HL-60 (cell line): Measurements from ENCODE around the gene COLEC11.

Experiments used
- DNase-seq, 2 experiments: peaks; one replicate each; pipeline ENCODE4 v3.0.0-alpha.2; 2010 to 2020; ENCODE audit warnings: low read depth in 1 of 2, low spot score in 1 of 2
- H3K27ac ChIP-seq: fragments of 250-450 bp; sonication (Bioruptor Pico); replicated peaks from 2 replicates; pipeline ENCODE4 v1.5.1; 2020; ENCODE audit warnings: mild to moderate bottlenecking, moderate library complexity
- H3K27me3 ChIP-seq: fragments of 250-450 bp; sonication (Bioruptor Pico); 2 replicates; pipeline ENCODE4 v1.5.1; 2021; ENCODE audit warnings: mild to moderate bottlenecking, moderate library complexity; ENCODE audit not compliant: insufficient read depth, poor library complexity, severe bottlenecking
- H3K4me3 ChIP-seq: replicated peaks from 2 replicates; pipeline ENCODE4 v1.5.1; 2011; ENCODE audit warnings: mild to moderate bottlenecking, control low read depth, low read length; ENCODE audit not compliant: insufficient read depth
- CTCF ChIP-seq: IDR thresholded peaks from one replicate; pipeline ENCODE4 v1.5.1; 2011; ENCODE audit warnings: low read length, control low read depth, inconsistent platforms; ENCODE audit not compliant: insufficient read depth
- GABPA ChIP-seq: IDR thresholded peaks from 2 replicates; pipeline ENCODE4 v1.6.1; 2012; ENCODE audit warnings: low read depth
- POLR2AphosphoS5 ChIP-seq: IDR thresholded peaks from 2 replicates; pipeline ENCODE4 v1.6.1; 2012; ENCODE audit warnings: low read depth
- SPI1 ChIP-seq: IDR thresholded peaks from 2 replicates; pipeline ENCODE4 v1.6.1; 2012; ENCODE audit warnings: low read depth, mild to moderate bottlenecking, borderline replicate concordance
- TF ChIP-seq, protein P1 (sequence below): IDR thresholded peaks from 2 replicates; pipeline ENCODE4 v1.6.1; 2012; ENCODE audit warnings: low read depth; ENCODE audit not compliant: insufficient replicate concordance

The COLEC11 gene

GRCh38 chr2:3584608-3585260, 10.2 kb upstream of the COLEC11 start:
- no peak overlapping the region for H3K4me3 ChIP-seq
- no peak overlapping the region for H3K27ac ChIP-seq
- no peak for DNase-seq
- TF ChIP-seq SPI1 (no peak), POLR2AphosphoS5 (no peak), GABPA (no peak), CTCF (no peak)
- TF ChIP-seq, protein P1, sequence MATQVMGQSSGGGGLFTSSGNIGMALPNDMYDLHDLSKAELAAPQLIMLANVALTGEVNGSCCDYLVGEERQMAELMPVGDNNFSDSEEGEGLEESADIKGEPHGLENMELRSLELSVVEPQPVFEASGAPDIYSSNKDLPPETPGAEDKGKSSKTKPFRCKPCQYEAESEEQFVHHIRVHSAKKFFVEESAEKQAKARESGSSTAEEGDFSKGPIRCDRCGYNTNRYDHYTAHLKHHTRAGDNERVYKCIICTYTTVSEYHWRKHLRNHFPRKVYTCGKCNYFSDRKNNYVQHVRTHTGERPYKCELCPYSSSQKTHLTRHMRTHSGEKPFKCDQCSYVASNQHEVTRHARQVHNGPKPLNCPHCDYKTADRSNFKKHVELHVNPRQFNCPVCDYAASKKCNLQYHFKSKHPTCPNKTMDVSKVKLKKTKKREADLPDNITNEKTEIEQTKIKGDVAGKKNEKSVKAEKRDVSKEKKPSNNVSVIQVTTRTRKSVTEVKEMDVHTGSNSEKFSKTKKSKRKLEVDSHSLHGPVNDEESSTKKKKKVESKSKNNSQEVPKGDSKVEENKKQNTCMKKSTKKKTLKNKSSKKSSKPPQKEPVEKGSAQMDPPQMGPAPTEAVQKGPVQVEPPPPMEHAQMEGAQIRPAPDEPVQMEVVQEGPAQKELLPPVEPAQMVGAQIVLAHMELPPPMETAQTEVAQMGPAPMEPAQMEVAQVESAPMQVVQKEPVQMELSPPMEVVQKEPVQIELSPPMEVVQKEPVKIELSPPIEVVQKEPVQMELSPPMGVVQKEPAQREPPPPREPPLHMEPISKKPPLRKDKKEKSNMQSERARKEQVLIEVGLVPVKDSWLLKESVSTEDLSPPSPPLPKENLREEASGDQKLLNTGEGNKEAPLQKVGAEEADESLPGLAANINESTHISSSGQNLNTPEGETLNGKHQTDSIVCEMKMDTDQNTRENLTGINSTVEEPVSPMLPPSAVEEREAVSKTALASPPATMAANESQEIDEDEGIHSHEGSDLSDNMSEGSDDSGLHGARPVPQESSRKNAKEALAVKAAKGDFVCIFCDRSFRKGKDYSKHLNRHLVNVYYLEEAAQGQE = no peak
- no peaks in the 10 kb centered on the region for H3K27me3 ChIP-seq

DNA sequence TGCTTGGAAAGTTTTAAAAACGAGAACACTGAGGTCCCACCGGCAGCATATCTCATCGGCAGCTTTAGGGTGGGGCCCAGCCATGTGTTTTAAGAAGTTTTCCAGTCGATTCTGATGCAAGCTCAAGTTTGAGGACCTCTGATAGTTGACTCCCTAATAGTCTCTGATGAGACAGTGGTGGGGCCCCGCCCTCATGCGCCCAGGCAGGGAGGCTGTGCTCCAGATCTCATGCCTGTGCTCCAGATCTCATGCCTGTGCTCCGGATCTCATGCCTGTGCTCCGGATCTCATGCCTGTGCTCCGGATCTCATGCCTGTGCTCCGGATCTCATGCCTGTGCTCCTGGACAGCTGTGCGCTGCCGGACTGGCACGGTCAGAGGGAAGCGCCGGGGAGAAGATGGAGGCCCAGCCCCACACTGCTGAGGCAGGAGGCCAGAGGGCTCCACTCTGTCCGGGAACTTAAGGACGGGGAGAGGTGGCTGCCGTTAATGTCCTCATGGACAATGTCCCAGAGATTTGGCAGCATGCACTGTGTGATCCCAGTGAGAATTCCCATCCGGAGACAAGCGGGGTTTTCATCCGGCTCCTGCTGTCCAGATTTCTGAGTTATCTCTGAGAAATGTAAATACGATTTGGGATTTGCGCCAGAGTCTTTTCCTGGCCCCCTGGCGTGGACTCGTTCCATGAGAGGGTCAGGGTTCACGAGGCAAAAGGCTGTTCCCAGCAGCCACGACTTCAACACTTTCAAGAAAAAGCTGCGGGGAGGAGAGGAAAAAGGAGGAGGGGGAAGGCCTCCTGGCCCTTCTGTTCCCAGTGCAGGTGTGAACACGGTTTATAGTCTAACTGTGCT, 9.4 kb upstream of the COLEC11 start:
- DNase-seq = no peak
- no peak overlapping the region for H3K27ac ChIP-seq
- H3K27me3 ChIP-seq = no peaks in the 10 kb centered on the region
- no peak for TF ChIP-seq POLR2AphosphoS5
- TF ChIP-seq, protein P1 = no peak
- no peak for TF ChIP-seq CTCF
- TF ChIP-seq GABPA = no peak
- no peak overlapping the region for H3K4me3 ChIP-seq

DNA sequence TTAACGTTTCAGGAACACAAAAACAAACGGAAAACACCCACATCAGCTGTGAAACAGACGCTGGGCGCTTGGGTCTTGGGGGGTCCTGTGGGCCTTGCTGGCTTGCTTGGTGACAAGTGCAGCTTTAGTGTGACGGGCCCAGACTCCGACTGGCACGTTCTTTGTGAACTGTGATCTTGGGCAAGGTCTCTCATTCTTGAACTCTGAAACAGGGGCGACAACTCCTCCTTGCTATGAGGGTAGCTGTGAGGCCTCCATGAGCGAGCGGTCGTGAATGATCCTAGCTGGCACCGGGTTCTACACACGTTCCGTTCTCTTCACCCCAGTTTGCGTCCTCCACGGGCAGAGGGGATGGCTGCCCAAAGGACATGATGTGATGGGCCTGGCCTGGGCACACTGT, 8.7 kb upstream of the COLEC11 start:
- TF ChIP-seq CTCF = no peak
- TF ChIP-seq GABPA = no peak
- TF ChIP-seq POLR2AphosphoS5 = no peak
- TF ChIP-seq, protein P1 = no peak
- no peak for TF ChIP-seq SPI1
- H3K27me3 ChIP-seq = no peaks in the 10 kb centered on the region
- no peak overlapping the region for H3K27ac ChIP-seq
- no peak for DNase-seq
- no peak overlapping the region for H3K4me3 ChIP-seq
